H9 (cell line): ENCODE results near the gene SMIM32. TPM values are rescaled to one million over a fixed set of nuclear protein-coding genes. Genes with fewer than 3 reads are reported as not detected.

ENCODE experiments used
- DNase-seq: peaks from one replicate; pipeline ENCODE4 v3.0.0-alpha.2; 2017
- H2AFZ ChIP-seq: one replicate; pipeline ENCODE4 v1.6.1; 2013; ENCODE audit warnings: mild to moderate bottlenecking, low read length, control low read depth, moderate library complexity
- H2AK5ac ChIP-seq: 2 replicates; pipeline ENCODE4 v1.6.1; 2013; ENCODE audit warnings: low read length, control low read depth, mixed read lengths; ENCODE audit not compliant: insufficient read length
- H2BK120ac ChIP-seq: one replicate; pipeline ENCODE4 v1.6.1; 2013; ENCODE audit warnings: low read depth, mild to moderate bottlenecking, low read length, control low read depth, inconsistent platforms; ENCODE audit not compliant: poor library complexity, severe bottlenecking
- H2BK12ac ChIP-seq: 2 replicates; pipeline ENCODE4 v1.6.1; 2013; ENCODE audit warnings: low read length, control low read depth, mixed read lengths, low read depth; ENCODE audit not compliant: insufficient read length
- H2BK15ac ChIP-seq: 2 replicates; pipeline ENCODE4 v1.6.1; 2013; ENCODE audit warnings: low read depth, low read length, control low read depth
- H2BK20ac ChIP-seq: one replicate; pipeline ENCODE4 v1.6.1; 2013; ENCODE audit warnings: low read depth, mild to moderate bottlenecking, low read length, control low read depth, inconsistent platforms; ENCODE audit not compliant: poor library complexity, severe bottlenecking
- H2BK5ac ChIP-seq: 2 replicates; pipeline ENCODE4 v1.6.1; 2013; ENCODE audit warnings: low read length, control low read depth, mixed read lengths; ENCODE audit not compliant: insufficient read length
- H3K14ac ChIP-seq: 2 replicates; pipeline ENCODE4 v1.6.1; 2013; ENCODE audit warnings: low read length, control low read depth; ENCODE audit not compliant: insufficient read depth
- H3K18ac ChIP-seq: 2 replicates; pipeline ENCODE4 v1.6.1; 2013; ENCODE audit warnings: low read depth, mild to moderate bottlenecking, mixed read lengths, low read length, control low read depth; ENCODE audit not compliant: insufficient read length
- H3K23ac ChIP-seq: 2 replicates; pipeline ENCODE4 v1.6.1; 2013; ENCODE audit warnings: low read length, control low read depth, mixed read lengths, low read depth; ENCODE audit not compliant: insufficient read length
- H3K23me2 ChIP-seq: 2 replicates; pipeline ENCODE4 v1.6.1; 2013; ENCODE audit warnings: low read depth, mild to moderate bottlenecking, mixed read lengths, low read length, control low read depth; ENCODE audit not compliant: insufficient read length, poor library complexity, severe bottlenecking
- H3K27ac ChIP-seq: 2 replicates; pipeline ENCODE4 v1.5.1; 2013; ENCODE audit warnings: low read length, control low read depth, mixed read lengths, low read depth; ENCODE audit not compliant: insufficient read length
- H3K27me3 ChIP-seq: 2 replicates; pipeline ENCODE4 v1.6.1; 2013; ENCODE audit warnings: low read length, control low read depth, inconsistent platforms; ENCODE audit not compliant: insufficient read depth
- H3K4ac ChIP-seq: 2 replicates; pipeline ENCODE4 v1.6.1; 2013; ENCODE audit warnings: low read depth, mild to moderate bottlenecking, control low read depth, inconsistent platforms, low read length, moderate library complexity
- H3K4me1 ChIP-seq: 2 replicates; pipeline ENCODE4 v1.6.1; 2013; ENCODE audit warnings: low read length, control low read depth, inconsistent platforms; ENCODE audit not compliant: insufficient read depth
- H3K4me2 ChIP-seq: 2 replicates; pipeline ENCODE4 v1.6.1; 2013; ENCODE audit warnings: low read length, control low read depth, mixed read lengths; ENCODE audit not compliant: insufficient read length, insufficient read depth
- H3K56ac ChIP-seq: 2 replicates; pipeline ENCODE4 v1.6.1; 2013; ENCODE audit warnings: low read depth, mild to moderate bottlenecking, mixed read lengths, low read length, control low read depth; ENCODE audit not compliant: insufficient read length
- H3K79me1 ChIP-seq: 2 replicates; pipeline ENCODE4 v1.6.1; 2013; ENCODE audit warnings: low read depth, mild to moderate bottlenecking, moderate library complexity, low read length, control low read depth, inconsistent platforms; ENCODE audit not compliant: insufficient read depth, poor library complexity, severe bottlenecking
- H3K79me2 ChIP-seq: 2 replicates; pipeline ENCODE4 v1.6.1; 2013; ENCODE audit warnings: low read length, control low read depth, inconsistent platforms; ENCODE audit not compliant: insufficient read depth
- H3K9ac ChIP-seq: 2 replicates; pipeline ENCODE4 v1.6.1; 2013; ENCODE audit warnings: low read length, control low read depth, mixed read lengths; ENCODE audit not compliant: insufficient read length; ENCODE audit errors: extremely low read depth
- H3K9me3 ChIP-seq: one replicate; pipeline ENCODE4 v1.6.1; 2013; ENCODE audit warnings: low read depth, low read length, inconsistent platforms; ENCODE audit not compliant: control insufficient read depth
- H3T11ph ChIP-seq: one replicate; pipeline ENCODE4 v1.6.1; 2013; ENCODE audit warnings: mild to moderate bottlenecking, low read length, control low read depth, inconsistent platforms
- H4K20me1 ChIP-seq: one replicate; pipeline ENCODE4 v1.6.1; 2013; ENCODE audit not compliant: control insufficient read depth, insufficient read length, insufficient read depth
- H4K5ac ChIP-seq: 2 replicates; pipeline ENCODE4 v1.6.1; 2013; ENCODE audit warnings: low read depth, mild to moderate bottlenecking, mixed read lengths, low read length, control low read depth; ENCODE audit not compliant: insufficient read length
- H4K8ac ChIP-seq: replicated peaks from 2 replicates; pipeline ENCODE4 v1.6.1; 2013; ENCODE audit warnings: low read length, control low read depth, mixed read lengths, low read depth; ENCODE audit not compliant: insufficient read length
- H4K91ac ChIP-seq: 2 replicates; pipeline ENCODE4 v1.6.1; 2013; ENCODE audit warnings: low read depth, mild to moderate bottlenecking, moderate library complexity, mixed read lengths, low read length, control low read depth; ENCODE audit not compliant: insufficient read length
- H3K27ac Mint-ChIP-seq, 3 experiments: 2 replicates in 2 of 3; 3 replicates in 1 of 3; pipeline ENCODE4 v1.8.0; 2020 to 2021; ENCODE audit warnings: mixed read lengths in 3 of 3, mild to moderate bottlenecking in 1 of 3, moderate library complexity in 1 of 3
- H3K27me3 Mint-ChIP-seq: 2 replicates; pipeline ENCODE4 v1.8.0; 2021; ENCODE audit warnings: low read depth, mild to moderate bottlenecking, moderate library complexity, mixed read lengths
- H3K36me3 Mint-ChIP-seq, 3 experiments: 2 replicates in 2 of 3; 3 replicates in 1 of 3; pipeline ENCODE4 v1.8.0; 2020 to 2021; ENCODE audit warnings: low read depth in 3 of 3, mixed read lengths in 3 of 3; ENCODE audit not compliant: insufficient read depth in 1 of 3
- H3K4me1 Mint-ChIP-seq, 2 experiments: 2 replicates each; pipeline ENCODE4 v1.8.0; 2020; ENCODE audit warnings: mixed read lengths in 2 of 2
- H3K4me3 Mint-ChIP-seq, 2 experiments: 2 replicates in 1 of 2; 3 replicates in 1 of 2; pipeline ENCODE4 v1.8.0; 2020 to 2021; ENCODE audit warnings: mild to moderate bottlenecking in 2 of 2, mixed read lengths in 2 of 2, moderate library complexity in 1 of 2
- H3K9me3 Mint-ChIP-seq, 2 experiments: 2 replicates in 1 of 2; 3 replicates in 1 of 2; pipeline ENCODE4 v1.8.0; 2020; ENCODE audit warnings: mild to moderate bottlenecking in 2 of 2, mixed read lengths in 2 of 2, moderate library complexity in 1 of 2
- total RNA-seq: library from RNA; stranded (reverse); gene quantifications from 2 replicates; pipeline ENCODE4 v1.2.1, GENCODE V29; 2021
- TF ChIP-seq, protein P1 (sequence below): fragments of 200-600 bp; sonication (generic); conservative IDR thresholded peaks from 3 replicates; pipeline ENCODE4 v1.8.0; 2021; ENCODE audit warnings: antibody characterized with exemption, mild to moderate bottlenecking

The SMIM32 gene
- total RNA-seq, 1 experiment from 2014 or later = not detected

GRCh38 chr5:136147632-136148031, 45.3 kb downstream of the SMIM32 start:
- H3T11ph ChIP-seq = no peak overlapping the region
- no peak overlapping the region for H2BK5ac ChIP-seq
- no peaks in the 10 kb centered on the region for H3K27me3 ChIP-seq
- H2AK5ac ChIP-seq = no peak overlapping the region
- H3K27ac Mint-ChIP-seq = no peak overlapping the region
- no peak overlapping the region for H3K4me3 Mint-ChIP-seq
- no peak overlapping the region for H3K27ac ChIP-seq
- no peak overlapping the region for H3K56ac ChIP-seq
- H3K79me1 ChIP-seq = peaks cover 2% of the 10 kb centered on the region
- no peak overlapping the region for H4K8ac ChIP-seq
- no peak overlapping the region for H2BK15ac ChIP-seq
- peaks cover 0 to 3% (median 0%) of the 10 kb centered on the region in 3 experiments; a peak in 1 of 7 replicates for H3K36me3 Mint-ChIP-seq
- H4K91ac ChIP-seq = no peak overlapping the region
- no peak overlapping the region for H2AFZ ChIP-seq
- no peak overlapping the region for H2BK12ac ChIP-seq
- peaks cover 17 to 18% of the 10 kb centered on the region in 2 experiments for H3K4me1 Mint-ChIP-seq
- H3K9me3 Mint-ChIP-seq = no peaks in the 10 kb centered on the region
- TF ChIP-seq, protein P1, sequence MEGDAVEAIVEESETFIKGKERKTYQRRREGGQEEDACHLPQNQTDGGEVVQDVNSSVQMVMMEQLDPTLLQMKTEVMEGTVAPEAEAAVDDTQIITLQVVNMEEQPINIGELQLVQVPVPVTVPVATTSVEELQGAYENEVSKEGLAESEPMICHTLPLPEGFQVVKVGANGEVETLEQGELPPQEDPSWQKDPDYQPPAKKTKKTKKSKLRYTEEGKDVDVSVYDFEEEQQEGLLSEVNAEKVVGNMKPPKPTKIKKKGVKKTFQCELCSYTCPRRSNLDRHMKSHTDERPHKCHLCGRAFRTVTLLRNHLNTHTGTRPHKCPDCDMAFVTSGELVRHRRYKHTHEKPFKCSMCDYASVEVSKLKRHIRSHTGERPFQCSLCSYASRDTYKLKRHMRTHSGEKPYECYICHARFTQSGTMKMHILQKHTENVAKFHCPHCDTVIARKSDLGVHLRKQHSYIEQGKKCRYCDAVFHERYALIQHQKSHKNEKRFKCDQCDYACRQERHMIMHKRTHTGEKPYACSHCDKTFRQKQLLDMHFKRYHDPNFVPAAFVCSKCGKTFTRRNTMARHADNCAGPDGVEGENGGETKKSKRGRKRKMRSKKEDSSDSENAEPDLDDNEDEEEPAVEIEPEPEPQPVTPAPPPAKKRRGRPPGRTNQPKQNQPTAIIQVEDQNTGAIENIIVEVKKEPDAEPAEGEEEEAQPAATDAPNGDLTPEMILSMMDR = no peak
- H4K20me1 ChIP-seq = no peaks in the 10 kb centered on the region
- H2BK120ac ChIP-seq = no peak overlapping the region
- H3K9ac ChIP-seq = no peak overlapping the region
- H4K5ac ChIP-seq = no peak overlapping the region
- no peak overlapping the region for H3K4me2 ChIP-seq
- H3K23me2 ChIP-seq = no peaks in the 10 kb centered on the region
- H3K18ac ChIP-seq = no peak overlapping the region
- H3K14ac ChIP-seq = no peak overlapping the region
- no peak for DNase-seq
- peaks cover 6% of the 10 kb centered on the region; the same call in 1 of the 2 replicates for H3K79me2 ChIP-seq
- no peak overlapping the region for H2BK20ac ChIP-seq
- H3K27me3 Mint-ChIP-seq = no peaks in the 10 kb centered on the region
- H3K9me3 ChIP-seq = no peaks in the 10 kb centered on the region
- H3K23ac ChIP-seq = no peak overlapping the region
- no peaks in the 10 kb centered on the region for H3K4me1 ChIP-seq
- no peak overlapping the region for H3K4ac ChIP-seq
